ENCODE measurements around the gene BSDC1.
"Not testable (repeated sequence)": the region's sequence is repeated elsewhere in the genome, so short reads cannot be mapped to it uniquely, and the experiment has no call there.

BSDC1 gene

GRCh38 chr1:32405672-32406467 is 11.6 kb upstream of the BSDC1 start:
- H3K9me3 ChIP-seq (ENCODE audit: control extremely low read depth in 1 of 5, control insufficient read depth in 4 of 5, insufficient read depth in 2 of 5, low read depth in 1 of 5, low read length in 4 of 5): no peaks in the 10 kb centered on the region
- H3K36me3 ChIP-seq (ENCODE audit: control insufficient read depth in 4 of 4, insufficient read depth in 4 of 4, low read length in 3 of 4): no peaks in the 10 kb centered on the region
- CTCF ChIA-PET: interaction anchor here (0.7 kb wide), 2 partner anchors 91 to 380 kb away, joined by 3 read pairs; no protein-coding TSS in a partner anchor
- peaks cover 0 to 3% (median 0%) of the 10 kb centered on the region in 5 experiments for H3K27me3 ChIP-seq (replicated peaks in 2 of 5; ENCODE audit: control insufficient read depth in 4 of 5, insufficient read depth in 5 of 5, low read length in 4 of 5)
- WGBS (ENCODE audit: insufficient coverage): 86% methylated on average over 1 of the region's 4 CpGs
- DNase-seq: no peak
- peaks cover 0 to 2% (median under 1%) of the 10 kb centered on the region in 4 experiments for H3K4me1 ChIP-seq (ENCODE audit: control extremely low read depth in 1 of 4, control insufficient read depth in 4 of 4, insufficient read depth in 4 of 4, low read length in 3 of 4)
- POLR2A ChIA-PET: no interaction called here
- H3K27ac ChIP-seq (ENCODE audit: insufficient read depth in 1 of 2, low read depth in 1 of 2, low read length in 2 of 2, poor library complexity in 1 of 2, severe bottlenecking in 2 of 2): no peak overlapping the region
- H3K4me3 ChIP-seq (ENCODE audit: control insufficient read depth in 1 of 7, extremely low read depth in 1 of 7, insufficient read depth in 4 of 7, low read depth in 2 of 7, low read length in 6 of 7): no peak overlapping the region

GRCh38 chr1:32404946-32405345 is 10.7 kb upstream of the BSDC1 start:
- Histone ChIP-seq H3K4me3 (ENCODE audit: control insufficient read depth in 1 of 7, extremely low read depth in 1 of 7, insufficient read depth in 4 of 7, low read depth in 2 of 7, low read length in 6 of 7) (no peak overlapping the region), H3K27me3 (replicated peaks in 2 of 5; ENCODE audit: control insufficient read depth in 4 of 5, insufficient read depth in 5 of 5, low read length in 4 of 5) (peaks cover 0 to 3% (median 0%) of the 10 kb centered on the region in 5 experiments), H3K9me3 (ENCODE audit: control extremely low read depth in 1 of 5, control insufficient read depth in 4 of 5, insufficient read depth in 2 of 5, low read depth in 1 of 5, low read length in 4 of 5) (no peaks in the 10 kb centered on the region), H3K4me1 (ENCODE audit: control extremely low read depth in 1 of 4, control insufficient read depth in 4 of 4, insufficient read depth in 4 of 4, low read length in 3 of 4) (peaks cover 0 to 3% (median 1%) of the 10 kb centered on the region in 4 experiments), H3K36me3 (ENCODE audit: control insufficient read depth in 4 of 4, insufficient read depth in 4 of 4, low read length in 3 of 4) (no peaks in the 10 kb centered on the region), H3K27ac (ENCODE audit: insufficient read depth in 1 of 2, low read depth in 1 of 2, low read length in 2 of 2, poor library complexity in 1 of 2, severe bottlenecking in 2 of 2) (no peak overlapping the region)
- DNase-seq: no peak
- no CpG with 5 or more reads among the region's 2 CpGs for WGBS (ENCODE audit: insufficient coverage)
- CTCF ChIA-PET: interaction anchor here (0.6 to 1.2 kb wide), 3 partner anchors 11 to 115 kb away, joined by 3 to 4 read pairs (median 3); partner anchors contain the start of gene BSDC1
- POLR2A ChIA-PET: no interaction called here

DNA sequence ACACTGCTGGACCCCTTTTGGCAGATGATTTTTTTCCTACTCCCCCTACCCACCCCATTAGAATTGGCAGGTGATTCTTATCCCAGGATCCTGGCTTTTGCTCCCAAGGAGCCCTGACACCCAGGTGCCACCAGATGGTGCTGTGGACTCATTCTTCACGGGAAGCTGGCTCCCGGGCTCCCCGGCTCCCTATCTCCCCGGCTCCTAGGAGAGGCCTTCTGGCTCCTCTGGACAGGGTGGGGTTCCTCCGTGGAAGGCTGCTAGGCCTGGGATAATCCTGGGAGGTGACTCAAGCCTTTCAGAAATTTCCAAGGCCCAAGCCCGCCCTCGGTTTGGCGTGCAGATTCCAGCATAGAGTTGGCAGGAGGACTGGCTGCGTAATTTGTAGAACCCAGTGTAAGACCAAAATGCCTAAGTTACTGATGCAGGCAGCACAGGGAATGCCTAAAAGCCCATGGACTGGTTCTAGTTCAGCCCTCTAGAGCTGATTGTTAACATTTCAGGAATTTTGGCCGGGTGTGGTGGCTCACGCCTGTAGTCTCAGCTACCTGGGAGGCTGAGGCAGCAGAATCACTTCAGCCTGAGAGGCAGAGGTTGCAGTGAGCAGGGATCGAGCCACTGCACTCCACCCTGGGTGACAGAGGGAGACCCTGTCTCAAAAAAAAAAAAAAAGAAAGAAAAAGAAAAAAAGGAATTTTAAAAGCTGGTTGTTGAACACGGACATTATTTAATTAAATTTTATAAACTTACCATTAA is 6.8 kb upstream of the BSDC1 start:
- no peak overlapping the region for H3K27ac ChIP-seq (ENCODE audit: insufficient read depth in 1 of 2, low read depth in 1 of 2, low read length in 2 of 2, poor library complexity in 1 of 2, severe bottlenecking in 2 of 2)
- H3K36me3 ChIP-seq (ENCODE audit: control insufficient read depth in 4 of 4, insufficient read depth in 4 of 4, low read length in 3 of 4): no peaks in the 10 kb centered on the region
- ChIA-PET CTCF (interaction anchor here (0.6 to 3.9 kb wide), 19 partner anchors 10 to 471 kb away, joined by 3 to 18 read pairs (median 4); no protein-coding TSS in a partner anchor), POLR2A (interaction anchor here (1.2 kb wide), 1 partner anchor 371 kb away, joined by 4 read pairs; no protein-coding TSS in a partner anchor)
- peak; percentile 39 to 54 (median 40) for DNase-seq
- 51% methylated on average over 12 of the region's 13 CpGs for WGBS (ENCODE audit: insufficient coverage)
- H3K4me3 ChIP-seq (ENCODE audit: control insufficient read depth in 1 of 7, extremely low read depth in 1 of 7, insufficient read depth in 4 of 7, low read depth in 2 of 7, low read length in 6 of 7): peak overlapping the region in 3 of 7 experiments; percentile 13 to 52 (median 45)
- peaks cover 0 to 3% (median 0%) of the 10 kb centered on the region in 5 experiments for H3K27me3 ChIP-seq (replicated peaks in 2 of 5; ENCODE audit: control insufficient read depth in 4 of 5, insufficient read depth in 5 of 5, low read length in 4 of 5)
- peaks cover 0 to 3% (median 1%) of the 10 kb centered on the region in 4 experiments for H3K4me1 ChIP-seq (ENCODE audit: control extremely low read depth in 1 of 4, control insufficient read depth in 4 of 4, insufficient read depth in 4 of 4, low read length in 3 of 4)
- no peaks in the 10 kb centered on the region for H3K9me3 ChIP-seq (ENCODE audit: control extremely low read depth in 1 of 5, control insufficient read depth in 4 of 5, insufficient read depth in 2 of 5, low read depth in 1 of 5, low read length in 4 of 5)

- Histone ChIP-seq H3K27me3 (replicated peaks in 2 of 5; ENCODE audit: control insufficient read depth in 4 of 5, insufficient read depth in 5 of 5, low read length in 4 of 5) (peaks cover 0 to 3% (median 0%) of the 10 kb centered on the region in 5 experiments), H3K9me3 (ENCODE audit: control extremely low read depth in 1 of 5, control insufficient read depth in 4 of 5, insufficient read depth in 2 of 5, low read depth in 1 of 5, low read length in 4 of 5) (no peaks in the 10 kb centered on the region), H3K36me3 (ENCODE audit: control insufficient read depth in 4 of 4, insufficient read depth in 4 of 4, low read length in 3 of 4) (no peaks in the 10 kb centered on the region), H3K4me1 (ENCODE audit: control extremely low read depth in 1 of 4, control insufficient read depth in 4 of 4, insufficient read depth in 4 of 4, low read length in 3 of 4) (peaks cover 0 to 7% (median 6%) of the 10 kb centered on the region in 4 experiments), H3K27ac (ENCODE audit: insufficient read depth in 1 of 2, low read depth in 1 of 2, low read length in 2 of 2, poor library complexity in 1 of 2, severe bottlenecking in 2 of 2) (no peak overlapping the region), H3K4me3 (ENCODE audit: control insufficient read depth in 1 of 7, extremely low read depth in 1 of 7, insufficient read depth in 4 of 7, low read depth in 2 of 7, low read length in 6 of 7) (no peak overlapping the region)
- WGBS (ENCODE audit: insufficient coverage): 90% methylated on average over 4 of the region's 4 CpGs
- peak in 1 of 3 donors; percentile 36 for DNase-seq
- ChIA-PET POLR2A (no interaction called here), CTCF (interaction anchor here (0.7 to 3.9 kb wide), 12 partner anchors 8 to 473 kb away, joined by 3 to 18 read pairs (median 3); partner anchors contain the start of gene LCK)
These were observed 5.6 kb upstream of the BSDC1 start for GRCh38 chr1:32399843-32400242.

DNA sequence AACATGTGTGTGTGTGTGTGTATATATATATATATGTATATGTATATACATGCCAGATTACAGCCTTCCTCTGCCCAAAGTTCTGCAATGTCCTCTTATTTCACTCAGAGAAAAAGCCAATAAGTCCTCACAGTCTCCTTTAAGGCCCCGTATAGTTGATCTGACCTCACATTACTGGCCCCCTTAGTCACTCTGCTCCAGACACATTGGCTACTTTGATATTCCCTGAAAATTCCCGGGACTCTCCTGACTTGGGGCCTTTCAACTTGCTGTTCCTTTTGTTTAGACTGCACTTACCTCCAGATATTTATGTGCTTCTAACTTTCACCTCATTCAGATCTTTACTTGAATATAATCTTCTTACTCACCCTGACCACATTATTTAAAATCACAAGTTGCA is 4.2 kb upstream of the BSDC1 start:
- no peaks in the 10 kb centered on the region for H3K36me3 ChIP-seq (ENCODE audit: control insufficient read depth in 4 of 4, insufficient read depth in 4 of 4, low read length in 3 of 4)
- H3K4me1 ChIP-seq (ENCODE audit: control extremely low read depth in 1 of 4, control insufficient read depth in 4 of 4, insufficient read depth in 4 of 4, low read length in 3 of 4): peaks cover 4 to 13% (median 12%) of the 10 kb centered on the region in 4 experiments
- no peaks in the 10 kb centered on the region for H3K9me3 ChIP-seq (ENCODE audit: control extremely low read depth in 1 of 5, control insufficient read depth in 4 of 5, insufficient read depth in 2 of 5, low read depth in 1 of 5, low read length in 4 of 5)
- no peak overlapping the region for H3K4me3 ChIP-seq (ENCODE audit: control insufficient read depth in 1 of 7, extremely low read depth in 1 of 7, insufficient read depth in 4 of 7, low read depth in 2 of 7, low read length in 6 of 7)
- whole genome bisulfite sequencing (ENCODE audit: insufficient coverage): 100% methylated on average over 2 of the region's 2 CpGs
- ChIA-PET CTCF (interaction anchor here (1.1 to 1.4 kb wide), 2 partner anchors 8 to 11 kb away, joined by 3 to 4 read pairs; no protein-coding TSS in a partner anchor), POLR2A (interaction anchor here (0.6 kb wide), 1 partner anchor 478 kb away, joined by 3 read pairs; no protein-coding TSS in a partner anchor)
- DNase-seq: no peak
- no peaks in the 10 kb centered on the region for H3K27me3 ChIP-seq (replicated peaks in 2 of 5; ENCODE audit: control insufficient read depth in 4 of 5, insufficient read depth in 5 of 5, low read length in 4 of 5)
- H3K27ac ChIP-seq (ENCODE audit: insufficient read depth in 1 of 2, low read depth in 1 of 2, low read length in 2 of 2, poor library complexity in 1 of 2, severe bottlenecking in 2 of 2): no peak overlapping the region

DNA sequence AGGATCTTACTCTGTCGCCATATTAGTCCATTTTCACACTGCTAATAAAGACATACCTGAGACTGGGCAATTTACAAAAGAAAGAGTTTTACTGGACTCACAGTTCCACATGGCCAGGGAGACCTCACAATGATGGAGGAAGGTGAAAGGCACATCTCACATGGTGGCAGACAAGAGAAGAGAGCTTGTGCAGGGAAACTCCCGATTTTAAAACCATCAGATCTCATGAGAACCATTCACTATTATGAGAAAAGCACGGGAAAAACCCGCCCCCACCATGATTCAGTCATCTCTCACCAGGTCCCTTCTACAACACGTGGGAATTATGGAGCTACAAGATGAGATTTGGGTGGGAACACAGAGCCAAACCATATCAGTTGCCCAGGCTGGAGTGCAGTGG is 2.3 kb upstream of the BSDC1 start:
- peaks cover 12 to 27% (median 25%) of the 10 kb centered on the region in 4 experiments for H3K4me1 ChIP-seq (ENCODE audit: control extremely low read depth in 1 of 4, control insufficient read depth in 4 of 4, insufficient read depth in 4 of 4, low read length in 3 of 4)
- H3K4me3 ChIP-seq (ENCODE audit: control insufficient read depth in 1 of 7, extremely low read depth in 1 of 7, insufficient read depth in 4 of 7, low read depth in 2 of 7, low read length in 6 of 7); DNase-seq; H3K36me3 ChIP-seq (ENCODE audit: control insufficient read depth in 4 of 4, insufficient read depth in 4 of 4, low read length in 3 of 4); POLR2A ChIA-PET; H3K27me3 ChIP-seq (replicated peaks in 2 of 5; ENCODE audit: control insufficient read depth in 4 of 5, insufficient read depth in 5 of 5, low read length in 4 of 5); H3K9me3 ChIP-seq (ENCODE audit: control extremely low read depth in 1 of 5, control insufficient read depth in 4 of 5, insufficient read depth in 2 of 5, low read depth in 1 of 5, low read length in 4 of 5); H3K27ac ChIP-seq (ENCODE audit: insufficient read depth in 1 of 2, low read depth in 1 of 2, low read length in 2 of 2, poor library complexity in 1 of 2, severe bottlenecking in 2 of 2): not testable (repeated sequence)
- CTCF ChIA-PET: interaction anchor here (0.8 to 1.7 kb wide), 2 partner anchors 17 to 22 kb away, joined by 3 read pairs; no protein-coding TSS in a partner anchor
- WGBS (ENCODE audit: insufficient coverage): 100% methylated on average over 3 of the region's 5 CpGs

All from common myeloid progenitor, CD34-positive (primary cell).